ENCODE data around the gene SEC63. TPM values are rescaled to one million over a fixed set of nuclear protein-coding genes. Genes with fewer than 3 reads are reported as not detected.

SEC63 gene
- total RNA-seq, 1 experiment from 2014 or later = 51.3 TPM

DNA sequence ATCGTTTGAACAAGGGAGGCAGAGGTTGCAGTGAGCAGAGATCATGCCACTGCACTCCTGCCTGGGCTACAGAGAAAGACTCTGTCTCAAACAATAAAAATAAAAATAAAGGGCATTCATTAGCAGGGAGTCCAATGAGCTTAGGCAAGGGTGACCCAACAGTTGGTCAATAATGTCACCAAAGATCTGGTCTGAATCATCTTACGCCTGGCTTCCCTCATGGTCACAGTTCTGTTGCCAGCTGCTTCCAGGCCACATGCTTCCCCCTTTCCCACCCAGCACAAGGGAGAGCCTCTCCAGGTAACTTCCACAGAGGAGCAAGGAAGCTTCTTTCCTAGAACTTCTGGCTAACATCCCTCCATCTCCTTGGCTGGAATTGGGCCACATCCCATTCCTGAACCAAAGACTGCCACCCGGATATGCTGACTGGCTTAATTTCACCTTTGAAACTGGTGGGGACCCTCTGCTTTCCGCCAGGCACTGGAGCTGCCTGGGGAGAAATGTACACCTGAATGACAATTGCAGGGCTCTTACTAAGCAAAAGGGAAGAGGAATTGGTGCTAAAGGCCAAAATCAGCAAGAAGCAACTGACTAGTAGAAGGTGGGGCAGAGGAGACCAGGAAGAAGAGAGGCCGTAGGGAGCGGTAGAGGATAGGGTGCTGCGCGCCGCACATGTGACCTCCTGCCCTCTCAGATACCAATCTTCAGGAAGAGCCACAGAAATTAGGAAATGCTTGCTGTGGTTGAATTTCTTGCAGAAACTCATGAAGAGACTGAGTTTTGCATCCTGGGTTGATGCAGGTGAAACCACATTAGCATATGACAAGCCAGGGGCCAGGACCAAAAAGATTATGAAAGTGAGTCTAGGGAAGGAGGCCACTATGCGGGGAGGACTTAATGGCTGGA is 125.6 kb downstream of the SEC63 start:
- H3K9ac ChIP-seq (ENCODE audit: low read length) = no peak overlapping the region
- no peaks in the 10 kb centered on the region for H3K9me3 ChIP-seq (ENCODE audit: control insufficient read depth in 1 of 2, insufficient read depth in 1 of 2, low read depth in 1 of 2, low read length in 2 of 2)
- H3K79me2 ChIP-seq (ENCODE audit: insufficient read depth, low read length) = no peaks in the 10 kb centered on the region
- ATAC-seq (no peak), DNase-seq (ENCODE audit: low read depth, low spot score) (no peak)
- no peaks in the 10 kb centered on the region for H3K36me3 ChIP-seq (ENCODE audit: control insufficient read depth in 1 of 2, insufficient read depth in 2 of 2, low read length in 2 of 2)
- H3K4me1 ChIP-seq (ENCODE audit: control insufficient read depth in 1 of 2, insufficient read depth in 2 of 2, low read length in 2 of 2) = no peaks in the 10 kb centered on the region
- BruUV-seq (replicated peaks) = no TSS peak
- H3K4me2 ChIP-seq (ENCODE audit: low read length) = no peak overlapping the region
- intact Hi-C loops (cut with micrococcal nuclease) = no loop called here
- ChIA-PET POLR2A (no interaction called here), CTCF (interaction anchor here (2.5 kb wide), 1 partner anchor 16 kb away, joined by 6 read pairs; no protein-coding TSS in a partner anchor), RAD21 (ENCODE audit: low non-redundant PET in 1 of 2, low total read pairs in 2 of 2, uncharacterized antibody in 2 of 2, unreplicated experiment in 2 of 2) (no interaction called here)
- no peak overlapping the region for H3K4me3 ChIP-seq (replicated peaks in 1 of 2; ENCODE audit: low read depth in 1 of 2, low read length in 2 of 2)
- no peak overlapping the region for H3K27ac ChIP-seq (ENCODE audit: low read depth, low read length)
- no peaks in the 10 kb centered on the region for H3K27me3 ChIP-seq (ENCODE audit: insufficient read depth, low read length)
- H3K9me2 ChIP-seq (ENCODE audit: insufficient read depth) = no peaks in the 10 kb centered on the region
- H4K20me1 ChIP-seq (ENCODE audit: insufficient read depth) = no peaks in the 10 kb centered on the region
- no peak for TF ChIP-seq RAD21 (IDR thresholded peaks at IDR 0.05; ENCODE audit: low read depth)
- no peak for TF ChIP-seq CEBPB (IDR thresholded peaks at IDR 0.05; ENCODE audit: low read depth)
- TF ChIP-seq, protein P1, sequence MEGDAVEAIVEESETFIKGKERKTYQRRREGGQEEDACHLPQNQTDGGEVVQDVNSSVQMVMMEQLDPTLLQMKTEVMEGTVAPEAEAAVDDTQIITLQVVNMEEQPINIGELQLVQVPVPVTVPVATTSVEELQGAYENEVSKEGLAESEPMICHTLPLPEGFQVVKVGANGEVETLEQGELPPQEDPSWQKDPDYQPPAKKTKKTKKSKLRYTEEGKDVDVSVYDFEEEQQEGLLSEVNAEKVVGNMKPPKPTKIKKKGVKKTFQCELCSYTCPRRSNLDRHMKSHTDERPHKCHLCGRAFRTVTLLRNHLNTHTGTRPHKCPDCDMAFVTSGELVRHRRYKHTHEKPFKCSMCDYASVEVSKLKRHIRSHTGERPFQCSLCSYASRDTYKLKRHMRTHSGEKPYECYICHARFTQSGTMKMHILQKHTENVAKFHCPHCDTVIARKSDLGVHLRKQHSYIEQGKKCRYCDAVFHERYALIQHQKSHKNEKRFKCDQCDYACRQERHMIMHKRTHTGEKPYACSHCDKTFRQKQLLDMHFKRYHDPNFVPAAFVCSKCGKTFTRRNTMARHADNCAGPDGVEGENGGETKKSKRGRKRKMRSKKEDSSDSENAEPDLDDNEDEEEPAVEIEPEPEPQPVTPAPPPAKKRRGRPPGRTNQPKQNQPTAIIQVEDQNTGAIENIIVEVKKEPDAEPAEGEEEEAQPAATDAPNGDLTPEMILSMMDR (IDR thresholded peaks at IDR 0.05 in 2 of 3, conservative IDR thresholded peaks at IDR 0.05 in 1 of 3; ENCODE audit: borderline replicate concordance in 1 of 3, insufficient read depth in 1 of 3, low read depth in 2 of 3, low read length in 2 of 3) = no peak
- TF ChIP-seq TCF7L2 (IDR thresholded peaks at IDR 0.05; ENCODE audit: borderline replicate concordance, extremely low read depth, insufficient read depth, insufficient read length) = no peak
- TF ChIP-seq ZNF274 (IDR thresholded peaks at IDR 0.05; ENCODE audit: low read depth, low read length) = no peak
- no peak for TF ChIP-seq POLR2AphosphoS5 (IDR thresholded peaks at IDR 0.05; ENCODE audit: low read depth, low read length)
- no peak for TF ChIP-seq POLR2A (IDR thresholded peaks at IDR 0.05; ENCODE audit: borderline replicate concordance, extremely low read depth, insufficient read depth, insufficient read length)
- TF ChIP-seq, protein P2, sequence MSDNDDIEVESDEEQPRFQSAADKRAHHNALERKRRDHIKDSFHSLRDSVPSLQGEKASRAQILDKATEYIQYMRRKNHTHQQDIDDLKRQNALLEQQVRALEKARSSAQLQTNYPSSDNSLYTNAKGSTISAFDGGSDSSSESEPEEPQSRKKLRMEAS (IDR thresholded peaks at IDR 0.05) = no peak
- TF ChIP-seq SP1 (IDR thresholded peaks at IDR 0.05; ENCODE audit: low read depth) = no peak
- TF ChIP-seq EGR1 (IDR thresholded peaks at IDR 0.05; ENCODE audit: low read depth) = no peak
- no peak for TF ChIP-seq JUND (IDR thresholded peaks at IDR 0.05)
- TF ChIP-seq CBX3 (IDR thresholded peaks at IDR 0.05; ENCODE audit: low read depth) = no peak
- TF ChIP-seq, protein P3, sequence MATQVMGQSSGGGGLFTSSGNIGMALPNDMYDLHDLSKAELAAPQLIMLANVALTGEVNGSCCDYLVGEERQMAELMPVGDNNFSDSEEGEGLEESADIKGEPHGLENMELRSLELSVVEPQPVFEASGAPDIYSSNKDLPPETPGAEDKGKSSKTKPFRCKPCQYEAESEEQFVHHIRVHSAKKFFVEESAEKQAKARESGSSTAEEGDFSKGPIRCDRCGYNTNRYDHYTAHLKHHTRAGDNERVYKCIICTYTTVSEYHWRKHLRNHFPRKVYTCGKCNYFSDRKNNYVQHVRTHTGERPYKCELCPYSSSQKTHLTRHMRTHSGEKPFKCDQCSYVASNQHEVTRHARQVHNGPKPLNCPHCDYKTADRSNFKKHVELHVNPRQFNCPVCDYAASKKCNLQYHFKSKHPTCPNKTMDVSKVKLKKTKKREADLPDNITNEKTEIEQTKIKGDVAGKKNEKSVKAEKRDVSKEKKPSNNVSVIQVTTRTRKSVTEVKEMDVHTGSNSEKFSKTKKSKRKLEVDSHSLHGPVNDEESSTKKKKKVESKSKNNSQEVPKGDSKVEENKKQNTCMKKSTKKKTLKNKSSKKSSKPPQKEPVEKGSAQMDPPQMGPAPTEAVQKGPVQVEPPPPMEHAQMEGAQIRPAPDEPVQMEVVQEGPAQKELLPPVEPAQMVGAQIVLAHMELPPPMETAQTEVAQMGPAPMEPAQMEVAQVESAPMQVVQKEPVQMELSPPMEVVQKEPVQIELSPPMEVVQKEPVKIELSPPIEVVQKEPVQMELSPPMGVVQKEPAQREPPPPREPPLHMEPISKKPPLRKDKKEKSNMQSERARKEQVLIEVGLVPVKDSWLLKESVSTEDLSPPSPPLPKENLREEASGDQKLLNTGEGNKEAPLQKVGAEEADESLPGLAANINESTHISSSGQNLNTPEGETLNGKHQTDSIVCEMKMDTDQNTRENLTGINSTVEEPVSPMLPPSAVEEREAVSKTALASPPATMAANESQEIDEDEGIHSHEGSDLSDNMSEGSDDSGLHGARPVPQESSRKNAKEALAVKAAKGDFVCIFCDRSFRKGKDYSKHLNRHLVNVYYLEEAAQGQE (IDR thresholded peaks at IDR 0.05; ENCODE audit: low read depth) = no peak
- no peak for TF ChIP-seq ZFX (IDR thresholded peaks at IDR 0.05)
- no peak for TF ChIP-seq SRF (IDR thresholded peaks at IDR 0.05; ENCODE audit: low read depth)
- no peak overlapping the region for H2AFZ ChIP-seq (ENCODE audit: low read depth, low read length, poor library complexity, severe bottlenecking)

All from HCT116 (cell line).